Measurements from ENCODE around the gene GSG1L. TPM values are rescaled to one million over a fixed set of nuclear protein-coding genes. Genes with fewer than 3 reads are reported as not detected.

Gene GSG1L
- total and polyA plus RNA-seq, 2 of the 13 experiments (the other 11 are each of a cell fraction or from before 2014, with no cell fraction given), result not detected

DNA sequence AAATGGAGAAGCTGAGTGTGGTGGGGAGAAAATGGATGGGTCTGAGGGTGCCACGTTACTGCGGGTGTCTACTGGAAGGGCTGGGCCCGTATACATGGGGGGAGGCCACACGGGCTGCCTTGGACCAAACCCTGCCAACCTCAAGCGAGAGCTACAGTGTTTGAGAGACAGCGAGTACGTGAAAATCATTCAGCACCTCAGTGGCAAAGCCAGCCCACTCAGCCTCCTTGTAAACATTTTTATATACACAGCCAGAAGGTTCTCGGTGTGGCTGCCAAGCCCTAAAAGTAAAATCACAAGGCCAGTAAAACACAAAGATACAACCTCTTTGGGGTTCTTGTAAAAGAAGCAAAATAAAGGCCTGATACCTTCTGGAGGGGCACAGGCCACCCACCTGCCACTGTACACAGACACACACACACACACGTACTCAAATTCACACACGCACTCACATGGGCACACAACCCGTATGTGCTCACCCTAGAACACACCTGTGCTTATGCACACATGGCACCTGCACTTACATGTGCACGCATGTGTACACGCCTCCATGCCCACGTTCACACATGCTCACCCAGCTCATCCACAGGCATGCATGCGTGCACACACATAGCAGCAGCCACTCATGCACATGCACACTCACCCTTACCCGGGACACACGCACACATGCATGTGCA lies 102.8 kb downstream of the GSG1L start:
- no peak overlapping the region for H3K9ac ChIP-seq (ENCODE audit: insufficient read depth, low read depth, low read length)
- no peak overlapping the region for H2AFZ ChIP-seq (ENCODE audit: low read length)
- no peak for DNase-seq (ENCODE audit: low spot score)
- no peak for FAIRE-seq
- TF ChIP-seq GABPA (IDR thresholded peaks at IDR 0.05; ENCODE audit: low read depth, low read length), result 0 out of 2 replicates have a peak, but pooled peaks have one; percentile 10
- TF ChIP-seq GABPA (CRISPR knock-in tag; IDR thresholded peaks at IDR 0.05; ENCODE audit: low read depth), result no peak
- peak; percentile 92 for TF ChIP-seq MNT (IDR thresholded peaks at IDR 0.05)
- no peak for TF ChIP-seq ZNF383 (CRISPR knock-in tag; IDR thresholded peaks at IDR 0.05; ENCODE audit: borderline replicate concordance)
- H3K4me2 ChIP-seq (ENCODE audit: low read depth, low read length), result no peak overlapping the region
- H4K20me1 ChIP-seq (ENCODE audit: insufficient read depth, low read length), result no peaks in the 10 kb centered on the region
- intact Hi-C loops (cut with micrococcal nuclease; ENCODE audit: unreplicated experiment) (no loop called here), in situ Hi-C loops (cut with HindIII; ENCODE audit: extremely low pct_ligation_motif_present, low pct_unique_long_range_greater_than_20kb) (no loop called here)
- H3K9me3 ChIP-seq (ENCODE audit: low read length), result peaks cover 7% of the 10 kb centered on the region
- H3K27ac ChIP-seq (ENCODE audit: extremely low read length, insufficient read depth, low read length), result no peak overlapping the region
- H3K27me3 ChIP-seq (ENCODE audit: control insufficient read depth in 1 of 2, insufficient read depth in 2 of 2, low read length in 2 of 2), result peaks cover 4 to 12% of the 10 kb centered on the region in 2 experiments; a peak in 3 of 5 replicates
- no TSS peak for BruUV-seq (replicated peaks)
- no peaks in the 10 kb centered on the region for H3K36me3 ChIP-seq (replicated peaks in 1 of 2; ENCODE audit: control insufficient read depth in 1 of 2, insufficient read depth in 2 of 2, low read length in 2 of 2)
- H3K4me3 ChIP-seq (replicated peaks in 1 of 3; ENCODE audit: insufficient read depth in 1 of 3, low read depth in 2 of 3, low read length in 3 of 3), result no peak overlapping the region
- WGBS (ENCODE audit: low lambda C conversion rate), result 25% methylated on average over 17 of the region's 17 CpGs
- no peak for ATAC-seq
- ChIA-PET POLR2A (no interaction called here), CTCF (ENCODE audit: low intra/inter-chr PET ratio, low total read pairs) (no interaction called here)
- no peaks in the 10 kb centered on the region for H3K79me2 ChIP-seq (ENCODE audit: insufficient read depth, low read length)
- H3K4me1 ChIP-seq (ENCODE audit: insufficient read depth, low read length), result no peaks in the 10 kb centered on the region

DNA sequence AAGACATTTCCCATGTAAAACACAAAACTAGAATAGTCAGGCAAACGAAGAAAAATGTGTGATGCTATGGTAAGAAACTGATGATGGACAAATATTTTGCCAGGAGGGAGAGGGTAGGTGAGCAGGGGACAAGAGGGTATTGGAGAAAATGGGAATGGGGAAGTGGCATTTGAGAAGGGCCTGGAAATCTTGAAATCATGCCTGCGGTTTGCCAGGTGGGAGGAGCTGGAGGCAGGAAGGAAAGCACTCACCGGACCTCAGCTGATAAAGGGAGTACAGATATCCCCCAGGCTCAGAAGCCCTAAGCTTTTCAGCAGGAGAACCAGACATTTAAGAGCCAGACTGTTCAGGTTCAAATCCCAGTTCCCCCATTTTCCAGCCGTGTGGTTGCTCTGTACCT lies 103.6 kb downstream of the GSG1L start:
- CTCF ChIA-PET (ENCODE audit: low intra/inter-chr PET ratio, low total read pairs), result no interaction called here
- DNase-seq (ENCODE audit: low spot score) (no peak), ATAC-seq (no peak), FAIRE-seq (no peak)
- no peaks in the 10 kb centered on the region for H3K4me1 ChIP-seq (ENCODE audit: insufficient read depth, low read length)
- POLR2A ChIA-PET, result no interaction called here
- no peak overlapping the region for H3K9ac ChIP-seq (ENCODE audit: insufficient read depth, low read depth, low read length)
- peaks cover 13% of the 10 kb centered on the region for H3K9me3 ChIP-seq (ENCODE audit: low read length)
- WGBS (ENCODE audit: low lambda C conversion rate), result 4% methylated on average over 4 of the region's 4 CpGs
- no peak overlapping the region for H2AFZ ChIP-seq (ENCODE audit: low read length)
- intact Hi-C loops (cut with micrococcal nuclease; ENCODE audit: unreplicated experiment) (no loop called here), in situ Hi-C loops (cut with HindIII; ENCODE audit: extremely low pct_ligation_motif_present, low pct_unique_long_range_greater_than_20kb) (no loop called here)
- no peak overlapping the region for H3K4me3 ChIP-seq (replicated peaks in 1 of 3; ENCODE audit: insufficient read depth in 1 of 3, low read depth in 2 of 3, low read length in 3 of 3)
- H3K36me3 ChIP-seq (replicated peaks in 1 of 2; ENCODE audit: control insufficient read depth in 1 of 2, insufficient read depth in 2 of 2, low read length in 2 of 2), result no peaks in the 10 kb centered on the region
- no peaks in the 10 kb centered on the region for H4K20me1 ChIP-seq (ENCODE audit: insufficient read depth, low read length)
- peaks cover 2 to 9% of the 10 kb centered on the region in 2 experiments; a peak in 2 of 5 replicates for H3K27me3 ChIP-seq (ENCODE audit: control insufficient read depth in 1 of 2, insufficient read depth in 2 of 2, low read length in 2 of 2)
- no peak overlapping the region for H3K4me2 ChIP-seq (ENCODE audit: low read depth, low read length)
- no TSS peak for BruUV-seq (replicated peaks)
- H3K27ac ChIP-seq (ENCODE audit: extremely low read length, insufficient read depth, low read length), result no peak overlapping the region
- no peaks in the 10 kb centered on the region for H3K79me2 ChIP-seq (ENCODE audit: insufficient read depth, low read length)
- TF ChIP-seq ZNF883 (CRISPR knock-in tag; IDR thresholded peaks at IDR 0.05; ENCODE audit: not compliant biosample characterization) (no peak), ZNF510 (CRISPR knock-in tag; IDR thresholded peaks at IDR 0.05; ENCODE audit: low read depth) (no peak), TAF15 (IDR thresholded peaks at IDR 0.05; ENCODE audit: low read depth, low read length, poor library complexity, severe bottlenecking) (no peak), ZNF260 (CRISPR knock-in tag; IDR thresholded peaks at IDR 0.05; ENCODE audit: borderline replicate concordance, low read depth) (no peak), SETDB1 (CRISPR knock-in tag; IDR thresholded peaks at IDR 0.05; ENCODE audit: borderline replicate concordance) (no peak), ZNF75D (CRISPR knock-in tag; IDR thresholded peaks at IDR 0.05; ENCODE audit: borderline replicate concordance) (no peak), PBX3 (CRISPR knock-in tag; IDR thresholded peaks at IDR 0.05; ENCODE audit: borderline replicate concordance) (no peak)
- TF ChIP-seq, protein P1, sequence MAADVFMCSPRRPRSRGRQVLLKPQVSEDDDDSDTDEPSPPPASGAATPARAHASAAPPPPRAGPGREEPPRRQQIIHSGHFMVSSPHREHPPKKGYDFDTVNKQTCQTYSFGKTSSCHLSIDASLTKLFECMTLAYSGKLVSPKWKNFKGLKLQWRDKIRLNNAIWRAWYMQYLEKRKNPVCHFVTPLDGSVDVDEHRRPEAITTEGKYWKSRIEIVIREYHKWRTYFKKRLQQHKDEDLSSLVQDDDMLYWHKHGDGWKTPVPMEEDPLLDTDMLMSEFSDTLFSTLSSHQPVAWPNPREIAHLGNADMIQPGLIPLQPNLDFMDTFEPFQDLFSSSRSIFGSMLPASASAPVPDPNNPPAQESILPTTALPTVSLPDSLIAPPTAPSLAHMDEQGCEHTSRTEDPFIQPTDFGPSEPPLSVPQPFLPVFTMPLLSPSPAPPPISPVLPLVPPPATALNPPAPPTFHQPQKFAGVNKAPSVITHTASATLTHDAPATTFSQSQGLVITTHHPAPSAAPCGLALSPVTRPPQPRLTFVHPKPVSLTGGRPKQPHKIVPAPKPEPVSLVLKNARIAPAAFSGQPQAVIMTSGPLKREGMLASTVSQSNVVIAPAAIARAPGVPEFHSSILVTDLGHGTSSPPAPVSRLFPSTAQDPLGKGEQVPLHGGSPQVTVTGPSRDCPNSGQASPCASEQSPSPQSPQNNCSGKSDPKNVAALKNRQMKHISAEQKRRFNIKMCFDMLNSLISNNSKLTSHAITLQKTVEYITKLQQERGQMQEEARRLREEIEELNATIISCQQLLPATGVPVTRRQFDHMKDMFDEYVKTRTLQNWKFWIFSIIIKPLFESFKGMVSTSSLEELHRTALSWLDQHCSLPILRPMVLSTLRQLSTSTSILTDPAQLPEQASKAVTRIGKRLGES (CRISPR knock-in tag; IDR thresholded peaks at IDR 0.05; ENCODE audit: borderline replicate concordance), result no peak

All from HepG2 (cell line).